ENCODE data around the gene YPEL1.

- TF ChIP-seq CTCF (IDR thresholded peaks at IDR 0.05) (no peak), POLR2A (IDR thresholded peaks at IDR 0.05) (no peak), POLR2AphosphoS5 (IDR thresholded peaks at IDR 0.05) (no peak), EP300 (IDR thresholded peaks at IDR 0.05) (no peak)
These were observed 84.6 kb downstream of the YPEL1 start for GRCh38 chr22:21650823-21651520.

Data from suprapubic skin (tissue), 4 donors.